Tongue (tissue), 2 donors: ENCODE measurements around the gene MRPS5. TPM values are rescaled to one million over a fixed set of nuclear protein-coding genes. Genes with fewer than 3 reads are reported as not detected.
A peak's percentile ranks its signal among the peaks of the same experiment; 100 is the strongest.
"Not testable (repeated sequence)": the region's sequence is repeated elsewhere in the genome, so short reads cannot be mapped to it uniquely, and the experiment has no call there.

Source experiments
- DNase-seq: peaks from one replicate; pipeline ENCODE4 v3.0.0-alpha.2; 2015
- total RNA-seq: library from RNA; depleted of rRNA; stranded (reverse); fragments of >200 nt; gene quantifications from one replicate; pipeline ENCODE4 v1.2.3, GENCODE V29; 2014

MRPS5 gene
- total RNA-seq, 1 donor from 2014 or later = 55.6 TPM

DNA sequence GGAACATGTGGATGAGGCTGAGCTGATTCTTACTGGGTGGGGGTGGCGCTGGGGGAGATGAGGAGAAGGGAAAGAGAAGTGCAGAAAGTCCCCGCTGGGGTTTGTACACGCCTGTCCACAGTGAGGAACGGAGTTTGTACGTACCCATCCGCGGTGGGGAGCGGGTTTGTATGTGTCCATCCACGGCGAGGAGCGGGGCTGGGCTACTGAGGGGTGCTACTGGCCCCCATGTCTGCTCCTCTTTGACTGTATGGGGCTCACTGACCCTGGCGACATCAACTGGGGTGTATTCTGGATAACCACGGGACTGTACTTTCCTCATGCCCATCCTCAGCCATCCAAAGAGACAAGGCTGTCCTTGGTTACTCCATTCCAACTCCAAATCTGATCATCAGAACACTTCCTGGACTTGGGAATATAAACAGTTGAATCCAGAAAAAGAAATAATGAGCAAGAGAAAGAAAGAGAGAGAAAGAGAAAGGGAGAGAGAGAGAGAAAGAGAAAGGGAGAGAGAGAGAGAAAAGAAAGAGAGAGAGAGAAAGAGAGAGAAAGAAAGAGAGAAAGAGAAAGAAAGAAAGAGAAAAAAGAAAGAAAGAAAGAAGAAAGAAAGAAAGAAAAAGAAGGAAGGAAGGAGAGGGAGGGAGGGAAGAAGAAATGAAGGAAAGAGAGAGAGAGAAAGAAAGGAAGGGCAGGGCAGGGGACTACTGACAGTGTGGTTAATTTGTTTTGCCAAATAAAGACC lies 75.1 kb downstream of the MRPS5 start:
- no peak for DNase-seq

DNA sequence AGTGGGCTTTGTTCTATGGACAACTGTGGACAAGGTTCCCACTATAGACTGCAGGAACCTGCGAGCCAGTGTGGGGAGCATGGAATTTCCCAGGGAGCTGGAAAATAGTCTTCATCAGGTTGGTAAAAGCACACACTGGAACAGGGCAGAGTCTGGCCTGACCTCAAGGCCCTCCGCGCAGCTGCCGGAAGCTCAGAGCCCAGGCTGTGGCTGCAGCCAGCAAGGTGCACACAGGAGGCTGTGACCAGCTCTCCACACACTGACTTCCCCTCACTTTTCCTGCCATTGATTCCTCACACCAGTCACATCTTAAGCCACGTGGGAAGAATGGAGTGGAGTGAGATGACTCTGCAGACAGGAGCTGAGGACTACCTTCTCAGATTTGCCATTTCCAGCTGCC lies 77.0 kb downstream of the MRPS5 start:
- DNase-seq = no peak

DNA sequence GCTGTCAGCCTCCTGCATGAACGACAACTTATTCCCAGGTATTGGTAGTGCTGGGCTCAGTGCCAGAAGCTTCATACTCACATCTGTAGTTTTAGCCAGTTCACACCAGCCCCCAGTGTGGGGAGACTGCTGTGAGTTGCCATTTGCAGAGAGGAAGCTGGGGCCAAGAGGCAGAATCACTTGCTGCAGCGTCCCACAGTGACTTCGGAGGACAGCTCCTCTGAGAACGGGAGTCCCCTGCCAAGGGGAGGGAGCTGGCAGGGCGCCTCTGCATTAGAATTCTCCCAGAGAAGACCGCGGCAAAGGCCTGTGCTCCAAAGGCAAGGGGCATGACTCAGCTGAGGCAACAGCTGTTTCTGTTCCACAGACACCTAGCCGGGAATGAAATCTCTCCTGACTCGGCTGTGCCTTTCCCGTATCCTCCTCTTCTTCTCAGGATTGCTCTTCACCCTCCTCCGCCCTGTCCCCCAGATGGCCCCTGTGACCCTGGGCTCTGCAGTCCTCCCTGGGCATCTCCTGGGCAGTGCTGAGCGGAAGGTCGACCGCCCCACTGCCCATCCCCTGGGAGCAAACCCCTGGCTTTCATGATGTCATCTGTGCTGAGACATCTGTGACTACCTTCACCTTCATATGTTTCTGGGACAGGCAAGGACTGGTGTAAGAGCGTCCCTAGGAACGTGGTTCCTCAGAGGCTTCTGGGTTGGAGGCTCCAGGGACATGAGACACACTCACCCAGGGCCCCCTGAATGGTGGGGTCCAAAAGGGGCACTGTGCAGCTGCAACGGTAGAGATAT lies 78.1 kb downstream of the MRPS5 start:
- DNase-seq = peak; percentile 90

DNA sequence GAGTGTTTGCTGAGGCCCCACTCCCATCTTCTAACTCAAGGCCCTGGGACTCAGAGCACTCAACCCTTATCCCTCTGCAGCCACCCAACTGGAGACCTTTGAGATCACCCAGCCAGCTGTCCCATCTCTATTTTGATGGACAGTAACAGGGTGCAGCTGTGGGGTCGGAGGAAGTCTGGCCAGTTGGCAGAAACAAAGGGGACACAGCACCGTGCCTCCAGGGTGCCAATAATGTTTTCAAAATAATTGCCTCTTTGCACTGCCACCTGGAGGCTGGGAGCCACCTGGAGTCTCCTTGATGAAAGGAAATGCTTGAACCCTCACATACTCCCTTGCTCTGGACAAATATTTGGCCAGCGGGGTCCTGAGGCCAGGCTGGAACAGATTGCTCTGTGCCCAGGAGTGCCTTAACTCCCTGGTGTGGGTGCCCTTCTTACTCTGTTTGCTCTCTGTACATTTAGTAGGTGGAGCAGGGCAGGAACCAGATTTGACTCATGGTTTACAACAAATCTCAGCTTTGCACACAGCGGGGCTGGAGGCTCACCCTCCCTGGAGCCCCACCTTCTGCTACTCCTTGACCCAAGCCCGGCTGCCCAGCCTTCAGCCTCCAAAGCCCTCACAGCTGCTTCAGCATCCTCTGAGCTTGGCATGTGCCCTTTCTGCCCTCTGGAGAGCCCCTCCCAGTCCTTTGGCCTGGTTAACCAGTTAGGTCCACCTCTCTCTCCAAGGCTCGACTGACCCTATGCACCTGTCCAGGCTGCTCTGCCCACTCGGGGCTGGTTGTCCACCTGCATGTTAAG lies 78.9 kb downstream of the MRPS5 start:
- DNase-seq = no peak

DNA sequence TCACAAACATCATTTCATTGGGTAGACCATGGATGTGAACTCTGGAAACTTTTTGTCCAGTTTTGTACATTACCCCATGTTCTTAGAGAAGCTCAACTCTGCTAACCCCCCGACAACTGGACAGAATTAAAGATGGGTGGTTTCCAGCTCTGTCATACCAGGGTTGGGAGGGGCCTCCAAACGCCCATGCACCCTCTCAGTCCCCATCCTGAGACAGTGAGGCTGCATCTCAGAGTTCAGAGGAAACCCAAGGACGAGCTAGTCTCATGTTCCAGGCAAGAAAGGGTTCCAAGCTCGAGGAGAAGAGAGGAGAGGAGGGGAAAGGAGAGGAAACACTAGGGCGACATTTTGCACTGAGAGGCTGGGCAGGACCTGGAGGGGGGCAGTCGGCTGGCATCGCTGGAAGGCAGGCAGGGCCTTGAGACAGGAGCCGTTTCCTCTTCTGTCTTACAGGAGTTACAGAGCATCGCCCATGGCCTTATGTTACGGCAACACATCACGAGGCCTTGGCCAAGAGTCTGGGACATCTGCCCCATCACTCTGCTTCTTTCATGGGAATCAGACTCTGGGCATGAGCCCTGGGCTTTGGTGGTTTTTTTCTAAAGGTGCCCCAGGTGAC lies 79.7 kb downstream of the MRPS5 start:
- no peak for DNase-seq

DNA sequence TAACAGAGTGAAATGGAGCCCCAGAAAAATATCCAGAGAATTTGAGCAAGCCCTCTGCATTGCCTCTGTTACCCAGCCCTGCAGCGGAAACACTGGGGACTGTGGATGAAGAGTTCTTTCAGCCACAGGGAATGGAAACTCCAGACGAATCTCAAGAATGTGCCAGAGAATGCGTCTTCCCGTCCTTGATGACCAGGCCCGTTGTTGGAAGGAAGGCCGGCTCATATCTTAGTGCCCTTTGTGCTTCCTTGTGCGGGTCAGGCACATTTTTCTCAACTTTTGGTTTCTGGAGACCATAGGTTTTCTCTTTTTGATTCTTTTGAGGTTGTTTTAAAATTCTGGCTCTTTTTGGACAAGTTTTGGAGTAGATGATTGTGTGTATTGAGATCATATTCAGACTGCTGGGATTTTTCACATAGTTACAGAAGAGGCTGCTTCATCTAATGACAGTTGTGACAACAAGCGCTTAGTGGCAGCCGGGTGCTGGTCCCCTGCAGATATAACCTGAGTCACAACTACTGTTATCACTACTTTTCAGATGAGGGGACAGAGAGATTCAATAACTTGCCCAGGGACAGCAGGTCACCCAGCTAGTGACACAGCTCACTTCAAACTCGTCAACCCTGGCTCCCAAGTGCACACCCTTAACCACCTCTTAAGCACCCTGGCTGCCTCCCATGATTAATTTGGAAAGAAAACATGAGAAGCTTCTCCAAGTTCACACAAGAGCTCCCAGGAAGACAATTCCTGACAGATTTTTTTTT lies 80.4 kb downstream of the MRPS5 start:
- no peak for DNase-seq

DNA sequence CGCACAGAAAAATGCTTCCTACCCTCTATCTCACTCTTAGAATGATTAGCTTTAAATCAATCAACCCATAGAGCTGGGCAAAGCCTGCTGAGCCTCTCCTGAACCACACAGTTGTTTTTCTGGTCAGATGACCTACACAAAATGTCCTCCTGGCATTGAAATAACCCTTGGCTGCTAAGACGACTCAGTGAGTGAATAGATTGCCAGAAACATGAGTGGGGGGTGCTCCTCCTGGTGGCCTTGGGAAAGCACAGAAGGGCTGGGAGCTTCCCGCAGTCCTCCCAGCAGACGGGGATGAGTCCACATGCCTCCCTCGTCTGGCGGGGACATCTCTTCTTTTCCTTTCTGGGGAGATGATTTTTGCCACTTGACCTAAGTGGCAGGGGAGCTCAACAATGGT lies 81.2 kb downstream of the MRPS5 start:
- no peak for DNase-seq

DNA sequence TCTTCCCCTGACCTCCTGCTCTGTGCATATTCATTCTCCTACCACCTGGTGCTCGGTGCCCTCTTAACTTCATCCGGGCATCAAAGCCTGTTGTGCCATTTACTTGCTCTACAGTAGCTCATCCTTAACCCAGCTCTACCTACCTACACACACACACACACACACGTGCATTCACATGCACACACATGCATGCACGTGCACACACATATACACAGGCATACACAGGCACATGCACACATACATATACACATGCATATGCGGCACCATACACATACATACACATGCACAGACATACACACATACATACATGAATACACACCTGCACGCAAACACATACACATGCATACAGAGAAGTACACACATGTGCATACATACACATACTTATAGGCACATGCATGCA lies 81.6 kb downstream of the MRPS5 start:
- DNase-seq = no peak

DNA sequence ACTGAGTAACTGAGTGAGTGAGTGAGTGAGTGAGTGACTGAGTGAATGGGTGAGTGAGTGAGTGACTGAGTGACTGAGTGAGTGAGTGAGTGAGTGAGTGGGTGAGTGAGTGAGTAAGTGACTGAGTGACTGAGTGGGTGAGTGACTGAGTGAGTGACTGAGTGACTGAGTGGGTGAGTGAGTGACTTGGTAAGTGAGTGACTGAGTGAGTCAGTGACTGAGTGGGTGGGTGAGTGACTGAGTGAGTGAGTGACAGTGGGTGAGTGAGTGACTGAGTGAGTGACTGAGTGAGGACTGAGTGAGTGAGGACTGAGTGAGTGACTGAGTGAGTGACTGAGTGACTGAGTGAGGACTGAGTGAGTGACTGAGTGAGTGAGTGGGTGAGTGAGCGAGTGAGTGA lies 82.2 kb downstream of the MRPS5 start:
- DNase-seq = no peak

DNA sequence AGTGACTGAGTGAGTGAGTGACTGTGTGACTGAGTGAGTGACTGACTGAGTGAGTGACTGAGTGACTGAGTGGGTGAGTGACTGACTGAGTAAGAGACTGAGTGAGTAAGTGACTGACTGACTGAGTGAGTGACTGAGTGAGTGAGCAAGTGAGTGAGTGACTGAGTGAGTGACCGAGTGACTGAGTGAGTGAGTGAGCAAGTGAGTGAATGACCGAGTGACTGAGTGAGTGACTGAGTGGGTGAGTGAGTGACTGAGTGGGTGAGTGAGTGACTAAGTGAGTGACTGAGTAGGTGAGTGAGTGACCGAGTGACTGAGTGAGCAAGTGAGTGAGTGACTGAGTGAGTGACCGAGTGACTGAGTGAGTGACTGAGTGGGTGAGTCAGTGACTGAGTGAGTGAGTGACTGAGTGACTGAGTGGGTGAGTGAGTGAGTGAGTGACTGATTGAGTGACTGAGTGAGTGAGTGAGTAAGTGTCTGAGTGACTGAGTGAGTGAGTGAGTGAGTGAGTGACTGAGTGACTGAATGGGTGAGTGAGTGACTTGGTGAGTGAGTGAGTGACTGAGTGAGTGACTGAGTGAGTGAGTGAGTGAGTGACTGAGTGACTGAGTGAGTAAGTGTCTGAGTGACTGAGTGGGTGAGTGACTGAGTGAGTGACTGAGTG lies 82.8 kb downstream of the MRPS5 start:
- no peak for DNase-seq

DNA sequence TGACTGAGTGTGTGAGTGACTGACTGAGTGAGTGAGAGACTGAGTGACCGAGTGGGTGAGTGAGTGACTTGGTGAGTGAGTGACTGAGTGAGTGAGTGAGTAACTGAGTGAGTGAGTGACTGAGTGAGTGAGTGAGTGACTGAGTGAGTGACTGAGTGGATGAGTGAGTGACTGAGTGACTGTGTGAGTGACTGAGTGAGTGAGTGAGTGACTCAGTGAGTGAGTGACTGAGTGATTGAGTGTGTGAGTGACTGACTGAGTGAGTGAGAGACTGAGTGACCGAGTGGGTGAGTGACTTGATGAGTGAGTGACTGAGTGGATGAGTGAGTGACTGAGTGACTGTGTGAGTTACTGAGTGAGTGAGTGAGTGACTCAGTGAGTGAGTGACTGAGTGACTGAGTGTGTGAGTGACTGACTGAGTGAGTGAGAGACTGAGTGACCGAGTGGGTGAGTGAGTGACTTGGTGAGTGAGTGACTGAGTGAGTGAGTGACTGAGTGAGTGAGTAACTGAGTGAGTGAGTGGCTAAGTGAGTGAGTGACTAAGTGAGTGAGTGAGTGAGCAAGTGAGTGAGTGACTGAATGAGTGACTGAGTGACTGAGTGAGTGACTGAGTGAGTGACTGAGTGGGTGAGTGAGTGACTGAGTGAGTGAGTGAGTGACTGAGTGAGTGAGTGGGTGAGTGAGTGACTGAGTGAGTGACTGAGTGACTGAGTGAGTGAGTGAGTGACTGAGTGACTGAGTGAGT lies 83.6 kb downstream of the MRPS5 start:
- DNase-seq = not testable (repeated sequence)

DNA sequence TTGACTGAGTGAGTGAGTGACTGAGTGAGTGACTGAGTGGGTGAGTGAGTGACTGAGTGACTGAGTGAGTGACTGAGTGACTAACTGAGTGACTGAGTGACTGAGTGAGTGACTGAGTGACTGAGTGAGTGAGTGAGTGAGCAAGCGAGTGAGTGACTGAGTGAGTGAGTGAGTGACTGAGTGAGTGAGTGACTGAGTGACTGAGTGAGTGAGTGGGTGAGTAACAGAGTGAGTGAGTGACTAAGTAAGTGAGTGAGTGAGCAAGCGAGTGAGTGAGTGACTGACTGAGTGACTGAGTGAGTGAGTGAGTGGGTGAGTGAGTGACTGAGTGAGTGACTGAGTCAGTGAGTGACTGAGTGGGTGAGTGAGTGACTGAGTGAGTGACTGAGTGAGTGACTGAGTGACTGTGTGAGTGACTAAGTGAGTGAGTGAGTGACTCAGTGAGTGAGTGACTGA lies 84.2 kb downstream of the MRPS5 start:
- no peak for DNase-seq

DNA sequence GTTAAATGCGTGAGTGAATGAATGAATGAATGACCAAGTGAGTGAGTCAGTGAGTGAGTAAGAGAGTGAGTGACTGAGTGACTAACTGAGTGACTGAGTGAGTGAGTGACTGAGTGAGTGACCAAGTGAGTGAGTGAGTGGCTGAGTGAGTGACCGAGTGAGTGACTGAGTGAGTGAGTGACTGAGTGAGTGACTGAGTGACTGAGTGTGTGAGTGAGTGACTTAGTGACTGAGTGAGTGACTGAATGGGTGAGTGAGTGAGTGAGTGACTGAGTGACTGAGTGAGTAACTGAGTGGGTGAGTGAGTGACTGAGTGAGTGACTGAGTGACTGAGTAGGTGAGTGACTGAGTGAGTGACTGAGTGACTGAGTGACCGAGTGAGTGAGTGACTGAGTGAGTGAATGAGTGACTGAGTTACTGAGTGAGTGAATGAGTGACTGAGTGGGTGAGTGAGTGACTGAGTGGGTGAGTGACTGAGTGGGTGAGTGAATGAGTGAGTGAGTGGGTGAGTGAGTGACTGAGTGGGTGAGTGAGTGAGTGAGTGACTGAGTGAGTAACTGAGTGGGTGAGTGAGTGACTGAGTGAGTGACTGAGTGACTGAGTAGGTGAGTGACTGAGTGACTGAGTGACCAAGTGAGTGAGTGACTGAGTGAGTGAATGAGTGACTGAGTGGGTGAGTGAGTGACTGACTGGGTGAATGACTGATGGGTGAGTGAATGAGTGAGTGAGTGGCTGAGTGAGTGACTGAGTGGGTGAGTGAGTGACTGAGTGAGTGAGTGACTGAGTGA lies 84.8 kb downstream of the MRPS5 start:
- DNase-seq = no peak

Other genes with a start within 250 kb of the MRPS5 start
- 16.9 TPM for gene MAL, start 96.1 kb downstream of the MRPS5 start, total RNA-seq
- 31.4 TPM for gene ZNF514, start 38.0 kb upstream of the MRPS5 start, total RNA-seq
- gene ZNF2, start 44.0 kb upstream of the MRPS5 start, total RNA-seq = 7.9 TPM
- gene ZNF892, start 85.7 kb upstream of the MRPS5 start, total RNA-seq = 11.7 TPM
- 12.6 TPM for gene PROM2, start 152.6 kb upstream of the MRPS5 start, total RNA-seq
- gene KCNIP3, start 175.5 kb upstream of the MRPS5 start, total RNA-seq = 8.8 TPM